Peyer's patch (tissue), 4 donors: ENCODE results near the gene DOHH. TPM values are rescaled to one million over a fixed set of nuclear protein-coding genes. Genes with fewer than 3 reads are reported as not detected.
"Not testable (repeated sequence)": the region's sequence is repeated elsewhere in the genome, so short reads cannot be mapped to it uniquely, and the experiment has no call there.

Source experiments
- DNase-seq, 3 donors: peaks; one replicate each; pipeline ENCODE4 v3.0.0-alpha.2; 2017 to 2019
- H3K27ac ChIP-seq, 4 donors: fragments of 200-600 bp; sonication (generic); one replicate each; pipeline ENCODE4 v1.5.1; 2016 to 2019
- H3K27me3 ChIP-seq, 2 donors: fragments of 200-600 bp; sonication (generic); one replicate each; pipeline ENCODE4 v1.5.1; 2019
- H3K36me3 ChIP-seq, 3 donors: fragments of 200-600 bp; sonication (generic); one replicate each; pipeline ENCODE4 v1.5.1; 2016 to 2019
- H3K4me1 ChIP-seq, 4 donors: fragments of 200-600 bp; sonication (generic); one replicate each; pipeline ENCODE4 v1.5.1; 2016 to 2019
- H3K4me3 ChIP-seq, 4 donors: fragments of 200-600 bp; sonication (generic); 1 replicate in 3 of 4; 2 replicates in 1 of 4; pipeline ENCODE4 v1.5.1; 2016 to 2019; ENCODE audit warnings: mild to moderate bottlenecking in 1 of 4
- H3K9me3 ChIP-seq, 4 donors: fragments of 200-600 bp; sonication (generic); one replicate each; pipeline ENCODE4 v1.5.1; 2016 to 2019; ENCODE audit warnings: mild to moderate bottlenecking in 1 of 4
- POLR2A ChIP-seq, 2 donors: fragments of 450-650 bp; IDR thresholded peaks; one replicate each; pipeline ENCODE4 v1.5.1; 2017; ENCODE audit warnings: antibody characterized with exemption in 2 of 2, mild to moderate bottlenecking in 2 of 2, moderate library complexity in 2 of 2
- total RNA-seq, 4 donors: library from RNA; depleted of rRNA; stranded (reverse); fragments of >200 nt; gene quantifications; one replicate each; pipeline ENCODE4 v1.1.0, GENCODE V29; 2016
- TF ChIP-seq, protein P1 (sequence below), 6 experiments: fragments of 450-650 bp in 4 of 6; fragments of 200-600 bp in 2 of 6; sonication (generic) in 1 of 6; IDR thresholded peaks; one replicate each; pipeline ENCODE4 v1.5.1; 2017 to 2019; ENCODE audit warnings: antibody characterized with exemption in 6 of 6, mild to moderate bottlenecking in 3 of 6, moderate library complexity in 1 of 6

The DOHH gene
- total RNA-seq, 4 donors from 2014 or later: 5.6 to 10.2 (median 9.5) TPM

DNA sequence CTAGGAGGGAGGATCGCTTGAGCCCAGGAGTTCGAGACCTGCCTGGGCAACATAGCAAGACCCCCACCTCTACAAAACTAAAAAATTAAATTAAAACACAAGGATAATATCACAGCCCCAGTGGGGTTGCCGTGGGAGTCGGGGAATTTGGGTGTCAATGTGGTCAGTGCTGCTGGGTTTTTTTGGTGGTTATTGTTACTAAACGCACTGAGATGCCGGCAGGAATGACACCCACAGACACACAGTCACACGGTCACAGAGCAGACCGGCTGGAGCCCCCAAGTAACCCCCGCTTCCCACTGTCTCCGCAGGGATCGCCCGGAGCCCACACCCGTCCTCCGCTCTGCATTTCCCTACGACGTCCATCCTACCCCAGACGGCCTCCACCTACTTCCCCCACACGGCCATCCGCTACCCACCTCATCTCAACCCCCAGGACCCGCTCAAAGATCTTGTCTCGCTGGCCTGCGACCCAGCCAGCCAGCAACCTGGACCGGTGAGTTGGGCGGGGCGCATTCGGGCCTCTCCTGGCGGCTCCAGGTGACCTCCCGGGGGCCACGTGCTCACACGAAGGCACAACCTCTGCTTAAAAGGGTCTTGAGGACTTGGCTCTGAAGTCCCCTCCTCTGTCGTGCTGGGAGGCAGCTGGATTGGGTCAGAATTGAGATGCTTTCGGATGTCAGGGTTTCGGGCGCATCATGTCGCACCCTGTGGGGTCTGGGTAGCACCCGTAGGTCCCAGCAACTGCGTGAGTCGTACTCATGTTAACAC, 48.1 kb downstream of the DOHH start:
- Histone ChIP-seq H3K27me3 (no peaks in the 10 kb centered on the region), H3K9me3 (no peaks in the 10 kb centered on the region), H3K27ac (peak overlapping the region in 1 of 4 donors; percentile 26), H3K4me1 (peaks cover 0 to 11% (median 0%) of the 10 kb centered on the region in 4 donors), H3K4me3 (no peak overlapping the region), H3K36me3 (peaks cover 0 to 76% (median 0%) of the 10 kb centered on the region in 3 donors)
- TF ChIP-seq POLR2A (IDR thresholded peaks at IDR 0.05): no peak
- TF ChIP-seq, protein P1, sequence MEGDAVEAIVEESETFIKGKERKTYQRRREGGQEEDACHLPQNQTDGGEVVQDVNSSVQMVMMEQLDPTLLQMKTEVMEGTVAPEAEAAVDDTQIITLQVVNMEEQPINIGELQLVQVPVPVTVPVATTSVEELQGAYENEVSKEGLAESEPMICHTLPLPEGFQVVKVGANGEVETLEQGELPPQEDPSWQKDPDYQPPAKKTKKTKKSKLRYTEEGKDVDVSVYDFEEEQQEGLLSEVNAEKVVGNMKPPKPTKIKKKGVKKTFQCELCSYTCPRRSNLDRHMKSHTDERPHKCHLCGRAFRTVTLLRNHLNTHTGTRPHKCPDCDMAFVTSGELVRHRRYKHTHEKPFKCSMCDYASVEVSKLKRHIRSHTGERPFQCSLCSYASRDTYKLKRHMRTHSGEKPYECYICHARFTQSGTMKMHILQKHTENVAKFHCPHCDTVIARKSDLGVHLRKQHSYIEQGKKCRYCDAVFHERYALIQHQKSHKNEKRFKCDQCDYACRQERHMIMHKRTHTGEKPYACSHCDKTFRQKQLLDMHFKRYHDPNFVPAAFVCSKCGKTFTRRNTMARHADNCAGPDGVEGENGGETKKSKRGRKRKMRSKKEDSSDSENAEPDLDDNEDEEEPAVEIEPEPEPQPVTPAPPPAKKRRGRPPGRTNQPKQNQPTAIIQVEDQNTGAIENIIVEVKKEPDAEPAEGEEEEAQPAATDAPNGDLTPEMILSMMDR (IDR thresholded peaks at IDR 0.05): no peak
- no peak for DNase-seq

DNA sequence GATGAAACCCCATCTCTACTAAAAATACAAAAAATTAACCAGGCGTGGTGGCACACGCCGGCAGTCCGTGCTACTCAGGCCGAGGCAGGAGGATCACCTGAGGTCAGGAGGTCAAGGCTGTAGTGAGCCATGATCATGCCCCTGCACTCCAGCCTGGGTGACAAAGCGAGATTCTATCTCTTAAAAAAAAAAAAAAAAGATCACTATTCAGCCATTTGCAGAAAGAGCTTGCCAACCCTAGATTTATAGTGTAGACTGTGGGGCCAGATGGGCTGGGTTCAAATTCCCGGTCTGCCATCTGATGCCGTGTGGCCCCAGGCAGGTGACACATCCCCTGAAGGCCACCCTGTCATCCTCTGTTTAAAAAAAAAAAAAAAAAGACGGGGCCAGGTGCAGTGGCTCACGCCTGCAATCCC, 49.0 kb downstream of the DOHH start:
- Histone ChIP-seq H3K9me3 (no peaks in the 10 kb centered on the region), H3K4me1 (peaks cover 0 to 2% (median 0%) of the 10 kb centered on the region in 4 donors), H3K36me3 (peaks cover 0 to 69% (median 0%) of the 10 kb centered on the region in 3 donors), H3K27me3 (no peaks in the 10 kb centered on the region), H3K27ac (peak overlapping the region in 3 of 4 donors; percentile 27 to 84 (median 59)), H3K4me3 (no peak overlapping the region)
- TF ChIP-seq, protein P1 (IDR thresholded peaks at IDR 0.05): no peak
- no peak for TF ChIP-seq POLR2A (IDR thresholded peaks at IDR 0.05)
- DNase-seq: no peak

DNA sequence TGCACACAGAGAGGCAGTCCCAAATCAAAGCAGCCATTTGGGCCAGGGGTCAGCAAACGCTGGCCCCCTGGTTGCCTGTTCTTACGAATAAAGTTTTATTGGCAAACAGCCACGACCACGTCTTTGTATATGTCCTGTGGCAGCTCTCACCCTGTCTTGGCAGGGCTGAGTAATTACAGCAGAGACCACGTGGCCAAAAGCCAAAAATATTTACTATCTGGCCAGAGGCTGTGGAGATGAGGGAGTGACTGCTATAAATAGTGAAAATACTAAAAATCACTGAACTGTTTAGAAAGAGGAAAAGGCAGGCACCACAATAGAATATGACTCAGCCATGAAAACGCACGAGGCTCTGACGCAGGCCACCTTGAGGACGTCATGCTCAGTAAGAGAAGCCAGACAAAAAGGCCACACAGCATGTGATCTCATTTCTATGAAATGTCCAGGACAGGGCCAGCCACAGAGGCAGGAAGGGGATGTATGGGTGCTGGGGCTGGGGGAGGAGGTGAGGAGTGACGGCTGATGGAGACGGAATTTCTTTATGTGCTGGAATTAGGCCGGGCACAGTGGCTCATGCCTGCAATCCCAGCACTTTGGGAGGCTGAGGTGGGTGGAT, 49.6 kb downstream of the DOHH start:
- peaks cover 0 to 68% (median 0%) of the 10 kb centered on the region in 3 donors for H3K36me3 ChIP-seq
- H3K27me3 ChIP-seq: no peaks in the 10 kb centered on the region
- no peak for TF ChIP-seq POLR2A (IDR thresholded peaks at IDR 0.05)
- TF ChIP-seq, protein P1 (IDR thresholded peaks at IDR 0.05): no peak
- no peaks in the 10 kb centered on the region for H3K9me3 ChIP-seq
- no peaks in the 10 kb centered on the region for H3K4me1 ChIP-seq
- DNase-seq: peak in 1 of 3 donors; percentile 71
- no peak overlapping the region for H3K4me3 ChIP-seq
- H3K27ac ChIP-seq: peak overlapping the region in 3 of 4 donors; percentile 27 to 84 (median 59)

DNA sequence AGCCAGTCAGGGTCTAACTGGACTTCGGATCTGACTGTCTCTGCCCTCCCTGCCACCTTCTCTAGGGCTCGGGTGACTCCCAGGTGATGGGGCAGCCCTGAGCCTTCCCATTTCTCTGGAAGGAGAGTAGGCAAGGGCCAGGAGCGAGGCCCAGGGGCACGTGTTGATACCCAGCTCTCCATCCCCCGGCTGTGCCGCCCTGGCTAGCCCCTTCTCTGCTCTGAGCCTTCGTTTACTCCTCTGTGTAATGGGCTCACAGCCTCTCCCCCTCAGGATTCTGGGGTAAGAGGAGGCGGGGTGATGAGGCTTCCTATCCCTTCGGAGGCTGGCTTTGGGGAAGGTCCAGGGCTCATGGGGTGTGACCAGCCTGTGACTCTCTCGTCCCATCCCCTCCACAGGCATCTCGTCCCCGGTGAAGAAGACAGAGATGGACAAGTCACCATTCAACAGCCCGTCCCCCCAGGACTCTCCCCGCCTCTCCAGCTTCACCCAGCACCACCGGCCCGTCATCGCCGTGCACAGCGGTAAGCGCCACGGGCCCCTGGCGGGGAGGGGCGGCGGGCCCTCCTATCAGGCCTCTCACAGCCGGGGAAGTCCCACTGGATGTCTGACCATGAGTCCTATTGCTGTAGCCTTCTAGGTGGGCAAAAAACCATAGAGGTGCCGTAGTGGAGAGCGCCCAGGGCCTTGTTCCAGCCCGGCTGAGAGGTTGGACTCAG, 51.7 kb downstream of the DOHH start:
- H3K36me3 ChIP-seq: peaks cover 0 to 63% (median 0%) of the 10 kb centered on the region in 3 donors
- no peaks in the 10 kb centered on the region for H3K9me3 ChIP-seq
- no peaks in the 10 kb centered on the region for H3K27me3 ChIP-seq
- peaks cover 0 to 13% (median 0%) of the 10 kb centered on the region in 4 donors for H3K4me1 ChIP-seq
- H3K4me3 ChIP-seq: no peak overlapping the region
- TF ChIP-seq, protein P1 (IDR thresholded peaks at IDR 0.05): no peak
- DNase-seq: no peak
- H3K27ac ChIP-seq: peak overlapping the region in 1 of 4 donors; percentile 19

DNA sequence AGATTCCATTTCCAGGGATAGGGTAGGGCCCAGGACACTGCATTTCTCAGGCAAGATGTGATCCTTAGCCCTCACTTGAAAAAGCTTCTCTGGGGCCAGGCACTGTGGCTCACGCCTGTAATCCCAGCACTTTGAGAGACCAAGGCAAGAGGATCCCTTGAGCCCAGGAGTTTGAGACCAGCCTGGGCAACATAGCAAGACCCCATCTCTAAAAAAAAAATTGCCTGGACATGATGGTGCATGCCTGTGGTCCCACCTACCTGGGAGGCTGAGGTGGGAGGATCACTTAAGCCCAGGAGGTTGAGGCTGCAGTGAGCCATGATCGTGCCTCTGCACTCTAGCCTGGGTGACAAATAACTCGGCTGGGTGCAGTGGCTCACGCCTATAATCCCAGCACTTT, 53.8 kb downstream of the DOHH start:
- not testable (repeated sequence) for H3K9me3 ChIP-seq, H3K27ac ChIP-seq, DNase-seq, H3K4me3 ChIP-seq, H3K27me3 ChIP-seq
- H3K36me3 ChIP-seq: peaks cover 0 to 45% (median 0%) of the 10 kb centered on the region in 3 donors
- peaks cover 0 to 19% (median 0%) of the 10 kb centered on the region in 4 donors for H3K4me1 ChIP-seq
